ENCODE results near the gene FOXB1. TPM values are rescaled to one million over a fixed set of nuclear protein-coding genes. Genes with fewer than 3 reads are reported as not detected.
A peak's percentile ranks its signal among the peaks of the same experiment; 100 is the strongest.

Gene FOXB1
- total RNA-seq, result not detected

DNA sequence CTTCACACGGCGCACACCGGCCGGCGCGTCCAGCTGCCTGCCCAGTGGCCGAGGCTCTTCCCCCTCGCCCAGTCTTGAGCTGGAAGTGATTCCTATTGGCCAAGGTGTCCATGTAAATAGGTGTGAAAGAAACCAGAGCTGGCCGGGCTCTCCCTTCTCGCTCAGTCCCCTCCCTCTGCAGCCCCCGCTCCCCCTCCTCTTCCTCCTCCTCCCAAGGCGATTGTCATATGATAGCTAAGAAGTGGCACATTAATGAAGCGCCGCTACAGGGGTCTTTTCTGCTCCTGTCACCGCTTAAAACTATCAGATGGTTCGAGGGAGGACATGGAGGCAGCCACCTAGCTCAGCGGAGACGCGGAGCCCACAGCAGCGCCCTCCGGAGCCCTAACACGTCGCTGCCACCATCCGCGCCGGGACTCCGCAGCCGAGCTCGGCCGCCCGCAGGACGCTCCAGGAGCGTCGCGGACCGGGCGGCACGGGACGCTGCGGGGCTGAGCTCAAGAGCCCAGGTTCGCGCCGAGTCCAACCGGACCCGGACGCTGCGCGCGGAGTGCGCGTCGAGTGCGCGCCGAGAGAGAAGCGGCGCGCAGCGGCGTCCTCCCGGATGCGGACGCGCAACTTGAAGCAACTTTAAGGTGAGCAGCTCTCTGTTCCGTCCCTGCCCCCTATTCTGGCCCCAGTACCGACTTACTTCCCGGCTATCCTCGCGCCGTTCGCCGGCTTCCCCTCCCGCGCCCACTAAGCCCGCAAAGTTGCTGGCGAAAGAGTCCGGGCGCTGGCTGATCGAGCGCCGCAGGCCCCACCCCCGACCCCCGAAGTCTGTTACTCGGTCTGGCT is at the start of gene FOXB1:
FOXB1 (plus strand) TSS at position 303 of the 837 bp plus-strand sequence. CDS start 653 bp downstream, outside the sequence.
- peaks cover 0 to 30% of the 10 kb centered on the region in 2 donors for H3K4me1 ChIP-seq
- peaks cover 62 to 90% of the 10 kb centered on the region in 2 donors for H3K27me3 ChIP-seq
- DNase-seq (ENCODE audit: low spot score), result no peak

GRCh38 chr15:59958288-59958687 is 45.8 kb upstream of the FOXB1 start:
- no peak overlapping the region for H3K27ac ChIP-seq
- no peaks in the 10 kb centered on the region for H3K4me1 ChIP-seq
- no peaks in the 10 kb centered on the region for H3K27me3 ChIP-seq
- H3K36me3 ChIP-seq, result no peaks in the 10 kb centered on the region
- H3K9me3 ChIP-seq, result peaks cover 0 to 43% of the 10 kb centered on the region in 2 donors
- DNase-seq (ENCODE audit: low spot score), result no peak
- TF ChIP-seq, protein P1, sequence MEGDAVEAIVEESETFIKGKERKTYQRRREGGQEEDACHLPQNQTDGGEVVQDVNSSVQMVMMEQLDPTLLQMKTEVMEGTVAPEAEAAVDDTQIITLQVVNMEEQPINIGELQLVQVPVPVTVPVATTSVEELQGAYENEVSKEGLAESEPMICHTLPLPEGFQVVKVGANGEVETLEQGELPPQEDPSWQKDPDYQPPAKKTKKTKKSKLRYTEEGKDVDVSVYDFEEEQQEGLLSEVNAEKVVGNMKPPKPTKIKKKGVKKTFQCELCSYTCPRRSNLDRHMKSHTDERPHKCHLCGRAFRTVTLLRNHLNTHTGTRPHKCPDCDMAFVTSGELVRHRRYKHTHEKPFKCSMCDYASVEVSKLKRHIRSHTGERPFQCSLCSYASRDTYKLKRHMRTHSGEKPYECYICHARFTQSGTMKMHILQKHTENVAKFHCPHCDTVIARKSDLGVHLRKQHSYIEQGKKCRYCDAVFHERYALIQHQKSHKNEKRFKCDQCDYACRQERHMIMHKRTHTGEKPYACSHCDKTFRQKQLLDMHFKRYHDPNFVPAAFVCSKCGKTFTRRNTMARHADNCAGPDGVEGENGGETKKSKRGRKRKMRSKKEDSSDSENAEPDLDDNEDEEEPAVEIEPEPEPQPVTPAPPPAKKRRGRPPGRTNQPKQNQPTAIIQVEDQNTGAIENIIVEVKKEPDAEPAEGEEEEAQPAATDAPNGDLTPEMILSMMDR (IDR thresholded peaks at IDR 0.05), result no peak
- no peak overlapping the region for H3K4me3 ChIP-seq

More for the DNA sequence above, at the start of gene FOXB1:
- H3K9me3 ChIP-seq, result no peaks in the 10 kb centered on the region
- peak within 1 kb of the TSS in 1 of 2 donors; percentile 42 for H3K4me3 ChIP-seq
- TF ChIP-seq, protein P1 (IDR thresholded peaks at IDR 0.05), result no peak
- H3K27ac ChIP-seq, result no peak within 1 kb of the TSS
- H3K36me3 ChIP-seq, result no peaks in the 10 kb centered on the region

GRCh38 chr15:59960318-59960717 is 43.8 kb upstream of the FOXB1 start:
- Histone ChIP-seq H3K9me3 (peaks cover 0 to 56% of the 10 kb centered on the region in 2 donors), H3K4me3 (no peak overlapping the region), H3K27ac (no peak overlapping the region), H3K4me1 (no peaks in the 10 kb centered on the region), H3K27me3 (no peaks in the 10 kb centered on the region), H3K36me3 (no peaks in the 10 kb centered on the region)
- TF ChIP-seq, protein P1 (IDR thresholded peaks at IDR 0.05), result no peak
- DNase-seq (ENCODE audit: low spot score), result no peak

GRCh38 chr15:59963322-59963721 is 40.8 kb upstream of the FOXB1 start:
- no peak for DNase-seq (ENCODE audit: low spot score)
- H3K9me3 ChIP-seq, result peaks cover 0 to 47% of the 10 kb centered on the region in 2 donors
- H3K4me1 ChIP-seq, result no peaks in the 10 kb centered on the region
- H3K36me3 ChIP-seq, result no peaks in the 10 kb centered on the region
- H3K27me3 ChIP-seq, result no peaks in the 10 kb centered on the region
- no peak overlapping the region for H3K27ac ChIP-seq
- TF ChIP-seq, protein P1 (IDR thresholded peaks at IDR 0.05), result no peak
- no peak overlapping the region for H3K4me3 ChIP-seq

GRCh38 chr15:59963925-59964324 is 40.2 kb upstream of the FOXB1 start:
- no peak for DNase-seq (ENCODE audit: low spot score)
- Histone ChIP-seq H3K9me3 (peaks cover 0 to 43% of the 10 kb centered on the region in 2 donors), H3K4me1 (no peaks in the 10 kb centered on the region), H3K4me3 (no peak overlapping the region), H3K27ac (no peak overlapping the region), H3K27me3 (no peaks in the 10 kb centered on the region), H3K36me3 (no peaks in the 10 kb centered on the region)
- TF ChIP-seq, protein P1 (IDR thresholded peaks at IDR 0.05), result no peak

Measured in right atrium auricular region (tissue), 2 donors.